Kidney (tissue), 14 donors: ENCODE results near the gene LHPP. TPM values are rescaled to one million over a fixed set of nuclear protein-coding genes. Genes with fewer than 3 reads are reported as not detected.

Source experiments
- DNase-seq, 5 donors: peaks; one replicate each; pipeline ENCODE4 v3.0.0-alpha.2; 2013 to 2020
- FAIRE-seq: peaks from 2 replicates; lab custom pipeline; 2012; peaks lifted over from hg19 to GRCh38; lab: Jason Lieb, UNC
- H3K27ac ChIP-seq, 2 donors: one replicate each; pipeline ENCODE4 v1.7.0; 2013; ENCODE audit warnings: low read depth in 2 of 2, low read length in 2 of 2, inconsistent platforms in 1 of 2
- H3K27me3 ChIP-seq: one replicate; pipeline ENCODE4 v1.7.1; 2013; ENCODE audit warnings: low read length, inconsistent platforms; ENCODE audit not compliant: control insufficient read depth, insufficient read depth
- H3K36me3 ChIP-seq, 3 donors: one replicate each; pipeline versions ENCODE4 v1.7.0 to v1.7.1; 2013; ENCODE audit warnings: low read length in 3 of 3, control low read depth in 1 of 3, inconsistent platforms in 1 of 3; ENCODE audit not compliant: insufficient read depth in 3 of 3, control insufficient read depth in 2 of 3
- H3K4me1 ChIP-seq, 3 donors: one replicate each; pipeline versions ENCODE4 v1.7.0 to v1.7.1; 2013; ENCODE audit warnings: low read length in 3 of 3, inconsistent platforms in 1 of 3, low read depth in 1 of 3; ENCODE audit not compliant: control insufficient read depth in 2 of 3, insufficient read depth in 2 of 3
- H3K4me3 ChIP-seq, 3 donors: one replicate each; pipeline versions ENCODE4 v1.7.0 to v1.8.1; 2013; ENCODE audit warnings: low read length in 3 of 3, control low read depth in 1 of 3, inconsistent platforms in 1 of 3
- H3K9ac ChIP-seq, 3 donors: one replicate each; pipeline versions ENCODE4 v1.7.0 to v1.7.1; 2013; ENCODE audit warnings: low read length in 3 of 3, control low read depth in 1 of 3, inconsistent platforms in 1 of 3
- H3K9me3 ChIP-seq, 3 donors: one replicate each; pipeline versions ENCODE4 v1.7.0 to v1.7.1; 2013; ENCODE audit warnings: low read length in 3 of 3, control low read depth in 1 of 3, inconsistent platforms in 1 of 3; ENCODE audit not compliant: control insufficient read depth in 2 of 3, insufficient read depth in 1 of 3
- CTCF ChIP-seq: IDR thresholded peaks from 3 replicates; pipeline ENCODE4 v1.5.1; 2012; ENCODE audit warnings: mild to moderate bottlenecking, moderate library complexity, borderline replicate concordance; ENCODE audit not compliant: insufficient read depth; ENCODE audit errors: extremely low read depth
- intact Hi-C: fragments of 100-400 bp; cut with DNase I; formaldehyde crosslinking; loops from one replicate; pipeline ENCODE4 v1.11.1; 2022
- polyA plus RNA-seq: library from polyadenylated mRNA; stranded (reverse); fragments of 350-450 nt; fragmentation: Illumina TruSeq; extraction: RNeasy Lipid Tissue Mini Kit (QIAGEN cat#74804); gene quantifications from one replicate; pipeline ENCODE4 v1.2.3, GENCODE V29; 2014; ENCODE audit warnings: low read depth, low replicate concordance; ENCODE audit not compliant: insufficient read depth
- total RNA-seq: library from RNA; stranded (reverse); fragmentation: NEBNext Ultra II Directional; extraction: Animal tissue kit (Norgen Biotek cat#: 25700); gene quantifications from one replicate; pipeline ENCODE4 v1.2.1, GENCODE V29; 2021
- donor health status: control.
- donor health status: control.
- donor health status: control.
- donor health status: control.
- donor health status: control.
- donor health status: DM: yes; HTN: yes; CAD: no.
- donor health status: Normal renal cell carcinoma (clear cell type).

Gene LHPP
- total and polyA plus RNA-seq, 2 donors from 2014 or later, result 16.6 to 52.5 TPM

- Histone ChIP-seq H3K27ac (no peak overlapping the region), H3K4me3 (no peak overlapping the region), H3K9me3 (no peaks in the 10 kb centered on the region), H3K9ac (no peak overlapping the region), H3K27me3 (no peaks in the 10 kb centered on the region), H3K36me3 (peaks cover 3 to 4% (median 3%) of the 10 kb centered on the region in 3 donors), H3K4me1 (peaks cover 0 to 9% (median 0%) of the 10 kb centered on the region in 3 donors)
- intact Hi-C loops, result no loop called here
- FAIRE-seq (no peak), DNase-seq (no peak)
- TF ChIP-seq CTCF, result no peak
Measured at GRCh38 chr10:124660404-124661125, 198.9 kb downstream of the LHPP start.

- no peak for TF ChIP-seq CTCF
- DNase-seq, result no peak
- H3K4me1 ChIP-seq, result peaks cover 0 to 8% (median 0%) of the 10 kb centered on the region in 3 donors
- no peaks in the 10 kb centered on the region for H3K9me3 ChIP-seq
- intact Hi-C loops, result no loop called here
- H3K36me3 ChIP-seq, result peaks cover 0 to 4% (median 3%) of the 10 kb centered on the region in 3 donors
- no peak overlapping the region for H3K4me3 ChIP-seq
- no peak overlapping the region for H3K27ac ChIP-seq
- no peak for FAIRE-seq
- peak overlapping the region in 1 of 3 donors; percentile 19 for H3K9ac ChIP-seq
- H3K27me3 ChIP-seq, result no peaks in the 10 kb centered on the region
Measured at GRCh38 chr10:124661660-124662180, 200.1 kb downstream of the LHPP start.

- FAIRE-seq (no peak), DNase-seq (no peak)
- Histone ChIP-seq H3K4me1 (peaks cover 0 to 10% (median 0%) of the 10 kb centered on the region in 3 donors), H3K27me3 (no peaks in the 10 kb centered on the region), H3K9me3 (no peaks in the 10 kb centered on the region), H3K36me3 (peaks cover 0 to 4% (median 3%) of the 10 kb centered on the region in 3 donors), H3K9ac (no peak overlapping the region), H3K27ac (no peak overlapping the region), H3K4me3 (no peak overlapping the region)
- intact Hi-C loops, result no loop called here
- no peak for TF ChIP-seq CTCF
Measured at GRCh38 chr10:124663228-124663627, 201.6 kb downstream of the LHPP start.

Other genes starting within 250 kb of the LHPP start
- gene OAT, start 42.9 kb upstream of the LHPP start, total RNA-seq, result 44.1 TPM
- 76.6 TPM for gene OAT, start 42.9 kb upstream of the LHPP start, polyA plus RNA-seq
- gene NKX1-2, start 11.8 kb upstream of the LHPP start, total RNA-seq, result not detected
- gene NKX1-2, start 11.8 kb upstream of the LHPP start, polyA plus RNA-seq, result not detected